Activated CD8-positive, alpha-beta memory T cell treated with anti-CD3 and anti-CD28 coated beads for 24 hours (primary cell): Measurements from ENCODE around the gene C22orf15.
A peak's percentile ranks its signal among the peaks of the same experiment; 100 is the strongest.

Source experiments
- DNase-seq: peaks from one replicate; pipeline ENCODE4 v3.0.0-alpha.2; 2020

Gene C22orf15

GRCh38 chr22:23773483-23774113, 10.8 kb downstream of the C22orf15 start:
- no peak for DNase-seq

- DNase-seq = no peak
These were observed 11.5 kb downstream of the C22orf15 start for GRCh38 chr22:23774114-23774921.

DNA sequence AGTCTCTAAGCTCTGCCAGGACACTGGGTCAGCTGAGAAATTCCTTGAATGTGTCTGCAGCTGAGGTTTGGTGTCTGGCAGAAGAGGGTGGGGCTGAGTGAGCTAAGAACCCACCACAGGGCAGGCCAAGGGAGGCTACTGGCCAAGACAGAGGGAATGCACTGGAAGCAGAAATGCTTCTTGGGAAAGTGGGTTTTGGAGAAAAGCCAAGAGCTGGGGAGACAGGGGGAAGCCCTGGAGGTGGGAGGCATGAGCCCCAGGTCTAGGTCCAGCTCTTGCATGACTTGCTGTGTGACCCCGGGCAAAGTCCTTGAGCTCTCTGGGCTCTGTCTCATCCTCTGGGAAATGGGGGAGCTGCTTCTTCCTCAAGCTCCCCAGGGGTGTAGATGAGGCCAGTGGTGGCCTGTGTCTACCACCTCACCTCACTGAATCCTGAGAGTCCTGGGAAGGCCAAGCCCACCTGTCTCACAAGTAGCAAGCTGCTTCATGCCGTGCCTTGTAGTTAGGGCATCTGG, 12.2 kb downstream of the C22orf15 start:
- DNase-seq = no peak

DNA sequence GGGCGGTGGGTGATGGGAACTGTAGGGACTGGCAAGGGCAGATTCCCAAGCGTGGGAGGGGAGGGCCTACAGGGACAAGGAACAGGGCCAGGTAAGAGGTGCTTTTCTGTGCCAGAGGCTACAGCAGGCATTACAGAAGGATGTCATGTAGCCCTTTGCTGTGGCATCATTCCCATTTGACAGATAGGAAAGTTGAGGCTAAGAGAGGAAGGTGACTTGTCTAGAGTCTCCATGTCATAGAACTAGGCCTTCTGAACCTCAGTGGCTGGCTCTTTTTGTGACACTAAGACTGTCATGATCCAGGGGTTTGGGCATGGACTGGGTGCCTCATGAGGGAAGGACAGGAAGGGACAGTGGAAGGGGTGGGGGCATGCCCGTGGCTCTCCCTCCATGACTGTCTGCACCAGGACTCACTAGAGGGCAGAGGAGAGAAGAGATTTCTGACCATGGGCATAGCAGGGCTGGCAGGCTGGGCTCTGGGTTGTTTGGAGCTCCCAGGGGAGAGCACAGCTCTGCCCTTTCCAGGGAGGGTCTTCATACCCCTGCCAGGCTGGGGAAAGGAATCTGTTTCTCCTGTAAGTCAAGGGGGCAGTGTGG, 13.1 kb downstream of the C22orf15 start:
- no peak for DNase-seq

GRCh38 chr22:23777776-23778576, 15.2 kb downstream of the C22orf15 start:
- DNase-seq = no peak

GRCh38 chr22:23778577-23778900, 15.7 kb downstream of the C22orf15 start:
- no peak for DNase-seq

GRCh38 chr22:23779083-23779482, 16.3 kb downstream of the C22orf15 start:
- no peak for DNase-seq

GRCh38 chr22:23779731-23780130, 16.9 kb downstream of the C22orf15 start:
- no peak for DNase-seq

DNA sequence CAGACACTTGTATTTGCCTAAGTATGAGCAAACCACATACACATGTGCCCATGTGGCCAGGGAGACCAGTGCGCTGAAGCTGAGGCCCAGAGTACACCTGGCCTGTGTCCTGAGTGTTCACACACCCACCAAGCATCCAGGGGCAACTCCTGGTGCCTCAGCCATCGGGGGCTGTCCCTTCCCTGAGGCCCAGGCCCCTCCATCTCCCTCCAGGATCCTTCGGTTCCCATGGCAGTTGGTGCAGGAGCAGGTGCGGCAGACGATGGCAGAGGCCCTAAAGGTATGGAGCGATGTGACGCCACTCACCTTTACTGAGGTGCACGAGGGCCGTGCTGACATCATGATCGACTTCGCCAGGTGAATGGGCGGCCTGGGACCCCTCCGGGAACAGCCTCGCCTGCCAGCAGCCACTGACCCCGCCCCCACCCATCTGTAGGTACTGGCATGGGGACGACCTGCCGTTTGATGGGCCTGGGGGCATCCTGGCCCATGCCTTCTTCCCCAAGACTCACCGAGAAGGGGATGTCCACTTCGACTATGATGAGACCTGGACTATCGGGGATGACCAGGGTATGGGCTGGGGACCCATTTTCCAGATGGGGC, 17.5 kb downstream of the C22orf15 start:
- DNase-seq = no peak

DNA sequence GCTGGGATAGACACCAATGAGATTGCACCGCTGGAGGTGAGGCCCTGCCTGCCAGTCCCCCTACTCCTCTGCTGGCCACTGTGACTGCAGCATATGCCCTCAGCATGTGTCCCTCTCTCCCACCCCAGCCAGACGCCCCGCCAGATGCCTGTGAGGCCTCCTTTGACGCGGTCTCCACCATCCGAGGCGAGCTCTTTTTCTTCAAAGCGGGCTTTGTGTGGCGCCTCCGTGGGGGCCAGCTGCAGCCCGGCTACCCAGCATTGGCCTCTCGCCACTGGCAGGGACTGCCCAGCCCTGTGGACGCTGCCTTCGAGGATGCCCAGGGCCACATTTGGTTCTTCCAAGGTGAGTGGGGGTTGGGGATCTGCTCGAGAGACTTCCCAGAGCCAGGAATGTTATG, 18.3 kb downstream of the C22orf15 start:
- no peak for DNase-seq

- no peak for DNase-seq
These were observed 18.9 kb downstream of the C22orf15 start for GRCh38 chr22:23781511-23782183.

GRCh38 chr22:23782252-23782651, 19.5 kb downstream of the C22orf15 start:
- DNase-seq = no peak

- no peak for DNase-seq
These were observed 19.9 kb downstream of the C22orf15 start for GRCh38 chr22:23782703-23783102.

DNA sequence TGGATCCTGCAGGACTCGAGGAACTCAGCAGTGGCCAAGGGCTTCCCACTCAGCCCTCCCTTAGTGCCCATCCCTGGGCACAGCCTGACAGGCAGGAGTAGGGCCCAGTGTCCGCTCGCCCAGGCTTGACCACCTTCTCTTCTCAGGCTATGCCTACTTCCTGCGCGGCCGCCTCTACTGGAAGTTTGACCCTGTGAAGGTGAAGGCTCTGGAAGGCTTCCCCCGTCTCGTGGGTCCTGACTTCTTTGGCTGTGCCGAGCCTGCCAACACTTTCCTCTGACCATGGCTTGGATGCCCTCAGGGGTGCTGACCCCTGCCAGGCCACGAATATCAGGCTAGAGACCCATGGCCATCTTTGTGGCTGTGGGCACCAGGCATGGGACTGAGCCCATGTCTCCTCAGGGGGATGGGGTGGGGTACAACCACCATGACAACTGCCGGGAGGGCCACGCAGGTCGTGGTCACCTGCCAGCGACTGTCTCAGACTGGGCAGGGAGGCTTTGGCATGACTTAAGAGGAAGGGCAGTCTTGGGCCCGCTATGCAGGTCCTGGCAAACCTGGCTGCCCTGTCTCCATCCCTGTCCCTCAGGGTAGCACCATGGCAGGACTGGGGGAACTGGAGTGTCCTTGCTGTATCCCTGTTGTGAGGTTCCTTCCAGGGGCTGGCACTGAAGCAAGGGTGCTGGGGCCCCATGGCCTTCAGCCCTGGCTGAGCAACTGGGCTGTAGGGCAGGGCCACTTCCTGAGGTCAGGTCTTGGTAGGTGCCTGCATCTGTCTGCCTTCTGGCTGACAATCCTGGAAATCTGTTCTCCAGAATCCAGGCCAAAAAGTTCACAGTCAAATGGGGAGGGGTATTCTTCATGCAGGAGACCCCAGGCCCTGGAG, 20.7 kb downstream of the C22orf15 start:
- no peak for DNase-seq

DNA sequence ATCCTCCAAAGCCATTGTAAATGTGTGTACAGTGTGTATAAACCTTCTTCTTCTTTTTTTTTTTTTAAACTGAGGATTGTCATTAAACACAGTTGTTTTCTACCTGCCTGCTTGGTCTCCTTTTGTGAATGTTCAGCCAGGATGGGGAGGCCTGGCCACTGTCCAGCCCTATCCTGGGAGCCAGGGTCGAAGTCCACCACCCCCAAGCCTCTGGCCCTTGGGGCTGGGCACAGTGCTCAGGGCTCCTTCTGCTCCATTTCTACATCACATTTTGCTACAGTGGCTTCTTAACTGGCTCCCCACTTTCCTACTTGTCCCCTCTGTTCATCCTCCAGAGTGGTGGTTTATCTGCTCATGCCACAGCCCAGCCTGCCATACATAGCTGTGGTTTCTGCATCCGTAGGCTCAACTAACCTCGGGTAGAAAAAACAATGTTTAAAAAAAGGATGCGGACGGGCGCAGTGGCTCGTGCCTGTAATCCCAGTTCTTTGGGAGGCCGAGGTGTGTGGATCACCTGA, 21.5 kb downstream of the C22orf15 start:
- DNase-seq = no peak

DNA sequence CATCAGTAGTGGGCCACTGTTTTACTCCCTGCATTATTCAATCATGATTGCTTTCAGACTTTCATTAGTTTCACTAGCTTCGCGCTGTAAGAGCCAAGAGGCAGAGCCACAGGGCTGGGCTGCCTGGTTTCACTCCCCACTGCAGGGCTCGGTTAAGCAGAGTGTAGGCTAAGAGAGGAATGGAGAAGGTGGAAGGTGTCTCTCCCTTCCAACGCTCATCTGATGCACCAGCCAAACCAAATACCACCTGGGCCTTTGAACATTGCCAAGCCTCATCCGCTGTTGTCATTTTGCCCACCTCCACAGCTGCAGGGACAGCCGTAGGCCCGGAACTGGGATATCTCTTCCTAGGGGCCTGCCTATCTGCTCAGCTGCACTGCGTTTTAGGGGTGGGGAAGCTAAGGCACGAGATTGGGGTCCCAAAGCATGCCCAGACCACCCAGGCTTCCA, 23.5 kb downstream of the C22orf15 start:
- no peak for DNase-seq

- DNase-seq = peak; percentile 96
These were observed 24.2 kb downstream of the C22orf15 start, which contains the start of gene SMARCB1 for GRCh38 chr22:23786752-23787599. Gene SMARCB1 (plus strand): TSS chr22:23786966. CDS start chr22:23787170, 204 bp downstream.

GRCh38 chr22:23787600-23787896, 24.8 kb downstream of the C22orf15 start:
- DNase-seq = no peak

GRCh38 chr22:23787910-23788309, 25.1 kb downstream of the C22orf15 start:
- no peak for DNase-seq

DNA sequence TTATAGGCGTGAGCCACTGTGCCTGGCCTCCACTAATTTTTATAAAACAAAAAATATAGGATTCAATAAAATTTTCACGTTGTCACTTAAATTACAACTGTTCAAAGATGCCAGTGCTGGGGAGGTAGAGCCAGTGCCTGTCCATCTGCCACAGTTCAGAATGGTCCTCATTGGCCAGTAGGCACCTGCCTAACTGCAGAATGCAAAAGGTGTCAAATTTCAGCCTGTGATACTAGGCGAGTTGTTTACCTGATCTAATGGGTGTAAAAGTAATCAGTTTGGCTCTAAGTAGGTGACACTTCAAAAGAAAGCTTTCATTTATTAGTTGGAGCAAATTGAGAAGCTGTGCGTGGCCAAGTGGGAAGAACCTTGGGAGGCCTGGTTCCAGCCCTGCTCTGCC, 26.3 kb downstream of the C22orf15 start:
- no peak for DNase-seq
